SH-SY5Y (cell line): ENCODE measurements around the gene HMBS.

Experiments
- GATA2 ChIP-seq: IDR thresholded peaks from 2 replicates; pipeline ENCODE4 v1.6.1; 2011; ENCODE audit warnings: mild to moderate bottlenecking, low read depth, low read length
- GATA3 ChIP-seq: IDR thresholded peaks from 2 replicates; pipeline ENCODE4 v1.6.1; 2011; ENCODE audit warnings: low read depth, mild to moderate bottlenecking, low read length, moderate library complexity

GRCh38 chr11:119092880-119093842 lies 8.5 kb downstream of the HMBS start:
- TF ChIP-seq GATA2 (no peak), GATA3 (no peak)
